ENCODE results near the gene CDT1.

The CDT1 gene

DNA sequence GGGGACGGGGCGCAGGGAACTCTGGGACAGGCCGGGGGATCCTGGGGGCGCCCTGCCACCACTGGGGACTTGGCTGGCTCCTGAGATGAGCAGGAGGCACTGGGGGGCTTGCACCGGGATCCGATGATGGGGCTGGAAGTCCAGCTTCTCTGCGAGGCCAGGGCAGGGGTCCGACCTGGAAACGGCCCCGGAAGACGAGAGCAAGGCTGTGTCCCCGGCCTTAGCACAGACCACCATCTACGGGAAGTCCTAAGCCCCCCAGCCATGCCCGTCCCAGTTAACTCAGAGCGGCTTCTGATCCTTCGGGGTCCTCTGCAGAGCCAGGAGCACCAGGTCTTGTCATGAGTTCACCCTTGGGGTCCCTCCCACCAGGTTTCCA is 573 bp downstream of the CDT1 start:
- no peak for DNase-seq

DNA sequence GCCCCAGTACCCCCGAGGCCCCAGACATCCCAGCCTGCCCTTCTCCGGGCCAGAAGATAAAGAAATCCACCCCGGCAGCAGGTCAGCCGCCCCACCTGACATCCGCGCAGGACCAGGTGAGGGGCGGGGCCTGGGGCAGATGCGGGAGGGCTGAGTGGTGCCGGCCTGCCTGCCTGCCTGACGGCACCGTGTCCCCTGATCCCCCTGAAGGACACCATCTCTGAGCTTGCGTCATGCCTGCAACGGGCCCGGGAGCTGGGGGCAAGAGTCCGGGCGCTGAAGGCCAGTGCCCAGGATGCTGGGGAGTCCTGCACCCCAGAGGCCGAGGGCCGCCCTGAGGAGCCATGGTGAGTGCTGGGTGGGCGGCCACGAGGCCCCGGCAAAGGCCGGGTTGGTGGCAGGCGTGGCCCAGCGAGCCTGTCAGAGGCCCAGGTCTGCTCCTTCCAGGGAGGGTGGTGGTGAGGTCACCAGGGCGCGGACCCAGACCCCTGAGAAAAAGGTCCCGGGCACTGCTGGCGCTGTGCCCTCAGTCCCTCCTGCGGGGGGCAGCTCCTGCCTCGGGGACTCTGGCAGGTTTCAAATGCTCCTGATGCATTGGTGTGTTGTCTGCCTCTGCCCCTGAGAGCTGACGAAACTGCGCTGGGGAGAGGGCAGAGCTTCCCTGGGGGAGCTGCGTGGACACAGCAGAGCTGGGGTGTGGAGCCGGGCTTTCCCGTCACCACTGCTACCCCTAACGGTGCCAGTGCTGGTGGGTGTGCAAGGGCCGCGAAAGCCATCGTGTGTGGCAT is 1.2 kb downstream of the CDT1 start:
- DNase-seq = peak in 2 of 51 donors; percentile 4 to 21

DNA sequence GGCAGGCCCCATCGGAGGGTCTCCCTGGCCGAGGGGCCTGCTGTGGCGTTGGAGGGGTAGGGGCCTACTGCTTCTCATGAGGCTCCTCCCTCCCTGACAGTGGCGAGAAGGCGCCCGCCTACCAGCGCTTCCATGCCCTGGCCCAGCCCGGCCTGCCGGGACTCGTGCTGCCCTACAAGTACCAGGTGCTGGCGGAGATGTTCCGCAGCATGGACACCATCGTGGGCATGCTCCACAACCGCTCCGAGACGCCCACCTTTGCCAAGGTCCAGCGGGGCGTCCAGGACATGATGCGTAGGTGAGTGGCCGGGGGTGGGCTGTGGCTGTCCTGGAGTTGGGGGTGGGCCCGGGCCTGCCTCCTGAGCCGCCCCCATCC is 1.7 kb downstream of the CDT1 start:
- DNase-seq = no peak

DNA sequence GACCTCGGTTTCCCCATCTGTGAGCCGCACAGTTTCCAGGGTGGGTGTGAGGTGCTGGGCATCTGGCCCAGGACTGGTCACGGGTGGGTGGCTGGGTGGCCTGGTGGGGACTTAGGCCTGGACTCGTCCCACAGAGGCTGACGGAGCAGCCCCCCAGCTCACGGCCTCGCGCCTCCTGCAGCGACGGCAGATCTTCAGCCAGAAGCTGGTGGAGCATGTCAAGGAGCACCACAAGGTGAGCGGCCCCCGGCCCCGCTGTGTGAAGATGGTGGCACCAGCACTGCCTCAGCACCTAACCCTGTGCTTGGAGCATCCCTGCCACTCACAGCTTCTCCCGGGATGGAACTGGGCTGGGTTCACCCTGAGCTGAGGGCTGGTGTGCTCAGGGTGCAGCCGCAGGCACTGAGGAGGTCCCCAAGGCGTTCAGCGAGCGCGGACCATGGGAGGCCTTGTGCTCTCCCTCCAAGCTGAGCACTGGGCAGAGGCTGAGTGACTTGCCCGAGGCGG is 2.4 kb downstream of the CDT1 start:
- DNase-seq = no peak

DNA sequence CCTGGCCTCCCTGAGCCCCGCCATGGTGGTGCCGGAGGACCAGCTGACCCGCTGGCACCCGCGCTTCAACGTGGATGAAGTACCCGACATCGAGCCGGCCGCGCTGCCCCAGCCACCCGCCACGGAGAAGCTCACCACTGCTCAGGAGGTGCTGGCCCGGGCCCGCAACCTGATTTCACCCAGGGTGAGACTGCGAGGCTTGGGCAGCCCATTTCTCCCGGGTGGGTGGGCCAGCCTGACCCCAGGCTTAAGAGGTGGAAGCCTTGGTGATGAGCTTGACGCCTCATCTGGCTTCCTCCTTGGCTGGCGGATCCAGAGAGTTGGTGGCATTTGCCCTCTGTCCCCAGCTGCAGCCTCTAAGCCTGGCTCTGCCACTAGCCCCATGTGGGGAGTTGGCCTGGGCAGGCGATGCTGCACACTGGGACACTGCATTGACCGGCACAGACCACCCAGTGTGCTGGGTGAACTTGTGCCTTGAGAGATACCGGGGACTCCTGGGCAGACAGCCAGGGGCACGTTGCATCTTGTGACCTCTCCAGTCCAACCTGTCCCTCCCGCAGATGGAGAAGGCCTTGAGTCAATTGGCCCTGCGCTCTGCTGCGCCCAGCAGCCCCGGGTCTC is 3.0 kb downstream of the CDT1 start:
- no peak for DNase-seq

DNA sequence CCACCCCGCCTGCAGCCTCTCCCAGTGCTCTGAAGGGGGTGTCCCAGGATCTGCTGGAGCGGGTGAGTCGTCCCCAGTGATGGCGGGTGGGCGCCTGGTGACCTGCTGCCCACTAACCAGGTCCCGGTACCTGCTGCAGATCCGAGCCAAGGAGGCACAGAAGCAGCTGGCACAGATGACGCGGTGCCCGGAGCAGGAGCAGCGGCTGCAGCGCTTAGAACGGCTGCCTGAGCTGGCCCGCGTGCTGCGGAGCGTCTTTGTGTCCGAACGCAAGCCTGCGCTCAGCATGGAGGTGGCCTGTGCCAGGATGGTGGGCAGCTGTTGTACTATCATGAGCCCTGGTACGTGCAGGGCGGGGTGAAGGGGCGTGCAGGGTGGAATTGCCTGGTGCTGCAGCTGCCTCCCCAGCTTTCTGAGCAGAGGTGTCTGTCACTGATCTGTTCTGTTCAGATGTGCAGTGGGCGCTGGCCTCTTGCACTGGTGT is 3.6 kb downstream of the CDT1 start:
- no peak for DNase-seq

DNA sequence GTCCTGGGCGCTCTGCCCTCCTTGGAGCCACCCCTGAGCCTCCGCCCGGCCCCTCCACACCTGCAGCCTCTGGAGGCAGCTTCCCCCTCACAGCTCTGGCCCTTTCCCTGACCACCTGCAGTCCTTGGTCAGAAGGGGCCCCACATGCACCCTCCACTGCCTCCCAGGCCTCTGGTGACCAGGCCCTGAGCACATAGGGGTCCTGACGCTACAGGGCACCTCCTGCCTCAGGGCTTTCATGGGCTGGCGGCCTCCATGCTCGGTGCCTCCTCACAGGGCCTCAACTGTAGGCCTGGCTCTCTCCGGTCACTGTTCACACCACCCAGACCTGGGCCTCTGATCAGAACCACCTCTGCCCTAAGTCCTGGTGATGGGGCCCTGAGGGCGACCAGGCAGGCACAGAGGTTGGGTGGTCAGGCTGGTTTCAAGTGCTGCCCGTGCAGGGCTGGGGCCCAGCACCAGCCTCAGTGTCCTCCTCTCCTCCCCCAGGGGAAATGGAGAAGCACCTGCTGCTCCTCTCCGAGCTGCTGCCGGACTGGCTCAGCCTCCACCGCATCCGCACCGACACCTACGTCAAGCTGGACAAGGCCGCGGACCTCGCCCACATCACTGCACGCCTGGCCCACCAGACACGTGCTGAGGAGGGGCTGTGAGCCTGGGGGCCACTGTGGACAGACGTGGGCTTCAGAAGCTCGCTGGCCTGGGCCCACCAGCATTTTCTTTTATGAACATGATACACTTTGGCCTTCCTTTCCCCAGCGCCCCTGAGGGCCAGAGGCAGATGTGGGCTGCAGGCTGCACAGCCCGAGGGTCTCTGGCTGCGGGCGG is 4.3 kb downstream of the CDT1 start:
- no peak for DNase-seq

DNA sequence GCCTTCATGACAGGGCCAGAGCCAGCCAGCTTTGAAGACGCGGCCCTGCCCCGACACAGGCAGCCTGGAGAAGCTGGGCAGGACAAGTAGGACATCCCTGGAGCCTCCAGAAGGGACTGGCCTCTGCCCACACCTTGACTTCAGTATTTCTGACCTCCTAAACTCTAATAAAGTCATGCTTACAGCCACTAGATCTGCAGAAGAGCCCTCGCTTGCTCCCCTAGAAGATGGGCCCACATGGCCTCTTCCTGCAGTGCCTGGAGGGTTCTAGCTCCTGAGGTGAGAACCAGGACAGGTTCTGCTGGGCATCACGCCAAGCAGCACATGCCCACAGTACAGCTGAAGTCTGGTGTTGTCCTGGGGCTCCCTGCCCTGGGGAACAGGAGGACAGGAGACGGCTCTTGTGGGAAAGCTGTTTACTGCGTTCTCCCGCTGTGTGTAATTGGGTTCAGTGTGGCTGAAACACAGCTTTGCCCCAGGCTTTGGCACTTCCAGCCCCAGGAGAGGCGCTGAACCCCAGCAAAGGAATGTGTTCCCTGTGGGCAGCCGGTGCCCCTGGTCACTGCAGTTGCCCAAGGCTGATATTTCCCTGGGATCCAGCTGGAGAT is 5.6 kb downstream of the CDT1 start:
- DNase-seq = no peak

DNA sequence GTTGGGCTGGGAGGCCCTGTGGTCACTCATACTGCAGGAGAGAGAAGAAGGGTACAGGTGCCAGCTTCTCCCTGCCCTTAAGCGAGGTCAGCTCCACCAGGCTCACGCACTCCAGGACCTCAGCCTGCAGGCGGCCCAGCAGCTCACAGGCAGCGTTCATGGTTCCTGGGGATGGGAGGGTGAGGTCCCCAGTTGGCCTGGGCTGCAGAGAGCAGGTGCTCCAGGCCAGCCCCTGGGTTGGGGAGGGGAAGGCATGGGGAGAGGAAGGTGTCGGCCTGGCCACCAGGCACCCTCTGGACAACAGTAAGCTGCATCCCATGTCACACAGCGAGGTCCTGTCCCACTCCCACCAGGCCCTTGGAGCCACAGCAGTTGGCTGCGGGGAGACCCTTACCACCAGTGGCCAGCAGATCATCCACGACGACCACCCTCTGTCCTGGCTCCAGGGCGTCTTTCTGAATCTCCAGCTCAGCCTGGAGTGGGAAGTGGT is 6.1 kb downstream of the CDT1 start:
- DNase-seq = no peak

DNA sequence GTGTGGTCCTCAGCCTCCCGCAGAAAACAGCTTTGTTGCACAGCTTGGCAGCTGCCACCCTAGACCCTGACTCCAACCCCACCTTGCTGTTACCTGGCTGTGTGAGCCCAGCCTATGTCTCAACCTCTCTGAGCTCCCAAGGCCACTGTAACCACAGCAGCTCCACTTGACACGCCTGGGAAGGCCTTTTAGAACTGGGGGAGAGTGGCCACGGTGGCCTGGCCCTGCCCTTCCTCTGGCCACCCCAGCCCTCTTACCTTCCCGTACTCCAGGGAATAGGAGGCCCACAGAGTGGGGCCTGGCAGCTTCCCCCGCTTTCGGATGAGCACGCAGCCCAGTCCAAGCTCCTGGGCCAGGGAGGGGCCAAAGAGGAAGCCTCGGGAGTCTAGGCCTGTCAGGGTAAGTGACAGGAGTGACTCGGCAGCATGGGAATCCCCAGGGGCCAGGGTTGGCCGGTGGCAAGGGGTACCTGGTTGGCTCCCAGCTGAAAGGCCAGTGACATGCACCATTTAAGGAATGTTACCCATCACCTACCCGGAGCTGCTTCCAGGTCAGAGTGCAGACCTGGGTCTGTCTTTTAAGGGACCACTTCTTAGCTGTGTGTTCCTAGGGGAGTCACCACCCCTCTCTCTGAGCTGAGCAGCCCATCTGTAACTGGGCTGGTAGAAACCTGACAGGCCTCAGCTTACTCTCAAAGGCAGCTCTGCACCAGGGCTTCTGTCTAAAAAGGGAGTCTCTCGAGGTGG is 6.8 kb downstream of the CDT1 start:
- DNase-seq = no peak

DNA sequence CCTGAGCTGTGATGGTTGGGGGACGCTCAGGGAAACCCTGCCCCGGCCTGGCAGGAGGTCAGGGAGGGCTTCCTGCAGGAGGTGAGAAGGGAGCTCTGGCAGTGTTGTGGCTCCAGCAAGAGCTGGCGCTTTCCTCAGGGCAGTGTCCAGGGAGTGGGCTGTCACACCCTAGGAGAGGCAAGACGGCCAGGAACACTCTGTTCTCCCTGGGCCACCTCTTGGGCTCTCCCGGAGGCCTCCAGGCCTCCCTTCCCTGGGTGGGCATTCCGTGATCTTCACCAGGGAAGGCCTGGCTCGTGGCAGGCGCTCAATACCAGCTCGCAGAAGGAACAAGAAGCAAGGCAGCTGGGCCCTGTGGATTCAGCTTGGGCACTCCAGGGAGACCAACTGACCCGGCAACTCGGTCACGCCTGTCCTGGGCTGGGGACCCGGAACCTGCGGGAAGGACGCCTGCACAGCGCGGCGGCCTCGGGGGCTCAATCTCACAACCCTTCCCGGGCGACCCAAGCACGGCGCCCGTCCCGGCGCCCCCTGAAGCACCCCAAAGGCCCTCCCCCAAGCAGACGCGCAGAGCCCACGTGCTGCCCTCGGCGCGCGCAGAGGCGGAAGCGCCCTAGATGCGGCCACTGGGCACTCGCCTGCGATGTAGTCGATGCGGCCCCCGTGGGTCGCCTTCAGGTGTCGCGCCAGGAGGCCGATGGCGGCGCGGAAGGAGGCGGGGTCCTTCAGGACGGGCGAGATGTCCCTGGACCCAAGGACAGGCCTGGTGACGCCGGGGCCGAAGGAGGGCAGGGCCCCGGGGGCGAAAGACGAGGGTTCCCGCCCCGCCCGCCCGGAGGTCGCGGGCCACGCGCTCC is 7.6 kb downstream of the CDT1 start:
- peak; percentile 52 to 93 (median 81) for DNase-seq

DNA sequence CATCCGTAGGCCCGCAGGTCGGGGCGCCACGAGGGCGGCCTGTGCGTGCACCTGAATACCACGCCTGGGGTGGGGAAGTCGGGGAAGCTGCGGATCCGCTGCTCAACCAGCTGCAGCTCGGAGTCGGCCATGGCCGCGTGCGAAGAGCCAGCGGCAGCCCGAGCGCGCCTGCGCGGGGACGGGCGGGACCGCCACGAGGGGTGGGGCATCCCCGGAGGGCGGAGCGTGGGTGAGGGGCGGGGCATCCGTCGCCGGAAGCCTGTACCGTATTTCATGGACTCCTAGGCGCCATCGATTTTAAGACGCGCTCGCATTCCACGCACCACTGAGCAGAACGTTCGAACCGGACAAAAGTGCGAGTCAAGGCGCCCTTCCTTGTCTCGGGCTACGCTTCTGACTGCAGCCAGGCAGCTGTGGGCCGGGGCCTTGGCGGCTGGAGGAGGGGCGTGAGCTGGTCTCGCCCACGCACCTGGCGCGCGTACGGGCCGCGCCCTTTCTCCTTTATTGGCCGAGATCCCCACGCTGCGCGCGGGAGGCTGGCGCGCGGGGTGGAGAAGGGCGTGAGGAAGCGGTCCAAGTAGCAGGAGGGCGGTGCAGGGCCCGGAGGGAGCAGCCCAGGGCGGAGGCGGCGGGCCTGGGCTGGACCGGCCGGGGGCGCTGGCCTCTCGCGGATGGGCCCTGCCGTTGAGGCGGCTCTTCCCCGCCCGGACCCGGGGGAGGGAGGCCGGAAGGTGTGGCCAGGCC is 8.4 kb downstream of the CDT1 start, which contains the start of gene APRT:
APRT (minus strand) TSS at position 160 of the 744 bp plus-strand sequence; CDS start at position 131, 29 bp downstream.
- DNase-seq = peak; percentile 59 to 93 (median 88)

DNA sequence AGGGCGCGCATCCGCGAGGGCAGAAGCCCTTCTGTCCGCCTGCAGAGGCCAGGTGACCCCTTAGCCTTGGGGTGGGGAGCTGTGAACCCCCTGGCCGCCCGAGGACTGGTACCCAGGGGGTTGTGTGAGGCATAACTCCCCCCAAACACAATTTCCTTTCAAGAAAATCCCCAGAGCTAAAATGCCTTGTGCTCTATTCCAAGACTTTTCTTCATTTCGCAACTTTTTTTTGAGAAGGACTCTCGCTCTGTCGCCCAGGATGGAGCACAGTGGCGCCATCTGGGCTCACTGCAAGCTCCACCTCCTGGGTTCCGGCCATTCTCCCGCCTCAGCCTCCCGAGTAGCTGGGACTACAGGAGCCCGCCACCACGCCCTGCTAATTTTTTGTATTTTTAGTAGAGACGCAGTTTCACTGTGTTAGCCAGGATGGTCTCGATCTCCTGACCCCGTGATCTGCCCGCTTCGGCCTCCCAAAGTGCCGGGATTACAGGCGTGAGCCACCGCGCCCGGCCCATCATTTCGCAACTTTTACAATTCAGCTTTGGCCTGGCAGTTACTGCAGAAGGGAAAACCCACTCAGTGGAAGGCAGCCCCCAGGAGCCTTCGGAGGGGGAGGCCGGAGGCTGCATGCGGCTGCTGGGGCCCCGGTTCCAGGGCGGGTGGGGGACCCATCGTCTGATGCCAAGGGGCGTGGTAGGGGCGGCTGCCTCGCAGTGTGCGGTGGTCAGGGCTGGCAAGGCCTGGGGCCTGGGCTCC is 9.1 kb downstream of the CDT1 start:
- peak in 3 of 51 donors; percentile 9 to 30 (median 10) for DNase-seq

DNA sequence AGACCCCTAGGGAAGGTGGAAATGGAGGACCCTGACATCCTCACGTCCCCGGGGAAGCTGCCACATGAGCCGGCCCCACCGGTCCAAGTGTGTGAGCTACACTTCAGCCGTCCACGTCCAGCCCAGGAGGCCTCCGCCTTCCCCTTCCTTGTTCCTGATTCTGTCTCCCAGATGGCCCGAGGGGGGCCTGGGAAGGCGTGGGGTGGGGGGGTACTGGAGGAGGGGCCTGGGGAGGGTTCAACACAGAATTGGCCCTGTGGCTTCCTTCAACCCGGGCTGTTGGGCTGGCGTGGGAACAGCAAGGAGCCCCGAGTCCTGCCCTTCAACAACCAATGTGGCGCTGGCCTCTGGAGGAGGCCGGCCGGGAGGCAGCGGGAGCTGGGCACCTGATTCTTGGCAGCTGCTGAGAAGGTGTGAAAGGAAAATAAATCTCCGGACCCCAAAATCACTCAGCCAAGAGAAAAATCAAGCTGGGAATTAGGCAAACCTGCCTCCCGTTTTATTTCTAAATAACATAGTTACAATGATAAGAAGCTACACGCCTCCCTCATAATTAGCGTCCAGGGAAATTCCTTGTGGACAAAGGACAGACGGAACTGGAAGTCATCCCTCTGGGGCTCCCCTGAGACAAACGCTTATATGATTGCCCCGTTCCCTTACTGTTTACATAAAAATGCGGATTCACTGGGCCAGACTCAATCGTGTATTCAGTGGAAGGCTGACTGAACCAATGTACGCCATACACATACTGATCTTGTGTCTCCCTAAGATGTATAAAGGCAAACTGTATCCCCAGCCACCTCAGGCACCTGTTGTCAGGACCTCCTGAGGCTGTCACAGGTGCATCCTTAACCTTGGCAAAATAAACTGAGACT is 9.9 kb downstream of the CDT1 start:
- no peak for DNase-seq

DNA sequence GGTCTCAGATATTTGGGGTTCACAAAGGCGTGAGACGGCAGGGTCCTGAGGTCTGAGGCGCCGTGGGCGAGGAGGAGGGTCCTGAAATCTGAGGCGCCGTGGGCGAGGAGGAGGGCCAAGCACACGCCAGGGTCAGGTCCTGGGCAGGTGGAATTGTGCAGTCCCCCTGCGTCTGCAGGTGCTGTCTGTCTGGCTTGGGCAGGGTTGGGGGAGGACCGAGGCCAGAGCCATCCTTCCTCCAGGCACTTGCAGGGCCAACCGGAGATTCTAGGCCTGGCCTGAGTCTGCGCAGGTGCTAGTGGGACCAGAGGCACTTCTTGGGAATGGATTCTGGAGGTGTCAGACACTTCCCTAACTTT is 10.5 kb downstream of the CDT1 start:
- DNase-seq = no peak

DNA sequence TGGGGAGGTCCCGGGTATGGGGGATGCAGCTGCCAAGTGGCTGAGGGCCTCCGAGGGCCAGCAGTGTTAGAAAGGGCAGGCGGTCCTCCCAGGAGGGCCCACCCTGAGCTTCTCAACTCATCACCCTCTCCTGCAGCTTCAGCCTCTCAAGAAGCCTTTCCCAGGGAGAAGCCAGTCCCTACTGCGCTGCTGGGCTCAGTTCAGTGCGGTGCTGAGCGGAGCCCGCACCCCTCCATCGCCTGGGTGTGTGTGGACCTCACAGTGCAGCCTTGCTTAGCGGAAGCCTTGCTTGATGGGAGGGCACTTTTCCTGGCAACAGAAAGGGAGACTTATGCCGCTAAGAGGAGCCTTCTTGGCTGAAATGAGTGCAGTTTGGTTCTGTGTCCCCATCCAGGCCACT is 11.6 kb downstream of the CDT1 start:
- no peak for DNase-seq

Data from hypothalamus (tissue), 51 donors.